Measurements from ENCODE around the gene SLC4A2.

The SLC4A2 gene

DNA sequence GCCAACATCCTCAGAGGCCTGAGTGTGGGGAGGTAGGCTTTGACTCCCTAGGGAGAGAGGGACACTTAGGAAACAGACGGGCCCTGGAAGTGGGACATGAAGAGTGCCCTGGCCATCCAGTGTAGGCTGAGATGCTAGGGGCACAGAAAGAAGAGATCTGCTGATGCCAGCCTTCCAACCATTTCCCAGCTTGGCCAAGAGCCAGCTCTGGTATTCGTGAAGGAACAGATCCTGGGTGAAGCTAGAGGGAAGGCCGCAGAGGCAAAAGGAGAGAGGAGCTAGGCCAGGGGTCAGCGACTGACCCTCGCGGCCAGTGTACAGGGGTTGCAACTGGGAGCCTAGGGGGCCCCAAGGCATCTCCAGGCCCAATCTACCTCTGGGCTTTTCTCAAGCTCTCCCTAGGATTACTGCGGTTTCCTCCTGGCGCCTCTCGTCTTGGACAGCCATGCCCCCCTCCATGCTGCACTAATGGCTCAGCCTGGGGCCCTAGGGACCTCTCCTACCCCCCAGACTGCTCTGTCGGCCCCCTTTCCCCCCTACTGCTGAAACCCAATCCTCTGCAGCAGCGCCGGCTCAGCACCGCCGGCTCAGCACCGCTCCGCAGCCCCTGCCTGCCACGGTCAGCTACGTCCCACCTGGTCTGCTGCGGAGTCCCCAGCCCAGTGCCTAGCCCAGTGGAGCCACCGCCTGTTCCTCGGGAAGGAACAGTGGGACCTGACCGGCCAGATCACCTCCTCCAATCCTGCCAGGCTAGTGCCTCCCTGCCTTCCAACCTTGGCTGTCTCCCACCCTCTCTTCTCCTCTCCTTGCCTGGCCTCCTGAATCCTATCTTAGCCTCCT is 11.2 kb upstream of the SLC4A2 start, which contains the start of gene ASIC3:
TSS of gene ASIC3 (plus strand) at position 556 of the 840 bp plus-strand sequence. CDS start 355 bp downstream, outside the sequence.
- peaks cover 1% of the 10 kb centered on the region for H3K79me1 ChIP-seq (ENCODE audit: low read depth, low read length)
- H4K91ac ChIP-seq (ENCODE audit: low read depth, low read length, poor library complexity) = no peak within 1 kb of the TSS
- peaks cover 0 to 28% (median 6%) of the 10 kb centered on the region in 3 experiments for H3K27me3 ChIP-seq (ENCODE audit: control insufficient read depth in 3 of 3, insufficient read depth in 3 of 3, low read depth in 1 of 3, low read length in 3 of 3)
- H2BK15ac ChIP-seq (ENCODE audit: low read length) = no peak within 1 kb of the TSS
- H2AFZ ChIP-seq (ENCODE audit: low read length) = no peak within 1 kb of the TSS
- H4K8ac ChIP-seq (ENCODE audit: low read depth, low read length) = no peak within 1 kb of the TSS
- no peak within 1 kb of the TSS for H3K4me3 ChIP-seq (ENCODE audit: low read length in 2 of 2)
- H3K9ac ChIP-seq (ENCODE audit: low read depth, low read length, poor library complexity) = peak within 1 kb of the TSS; percentile 4
- no peak within 1 kb of the TSS for H3K18ac ChIP-seq (ENCODE audit: low read length)
- H3K4me2 ChIP-seq (ENCODE audit: insufficient read depth, low read length, poor library complexity, severe bottlenecking) = no peak within 1 kb of the TSS
- no peak for DNase-seq (ENCODE audit: low spot score)
- peak within 1 kb of the TSS; percentile 80 for H3K23ac ChIP-seq (ENCODE audit: low read depth, low read length, poor library complexity)
- no peak within 1 kb of the TSS for H3K4ac ChIP-seq (ENCODE audit: low read length)
- peak within 1 kb of the TSS; percentile 38 for H3K14ac ChIP-seq (ENCODE audit: low read length)
- H3K36me3 ChIP-seq (replicated peaks in 1 of 2; ENCODE audit: control insufficient read depth in 2 of 2, insufficient read depth in 2 of 2, low read length in 2 of 2) = peaks cover 8 to 10% of the 10 kb centered on the region in 2 donors
- peaks cover 0 to 2% of the 10 kb centered on the region in 2 donors for H3K4me1 ChIP-seq (ENCODE audit: control insufficient read depth in 2 of 2, insufficient read depth in 1 of 2, low read depth in 1 of 2, low read length in 2 of 2)
- WGBS, 2 donors (ENCODE audit: extremely low coverage in 2 of 2, insufficient read length in 2 of 2, insufficient replicate concordance in 1 of 2) = no CpG with 5 or more reads among the region's 22 CpGs
- no peak within 1 kb of the TSS for H2BK120ac ChIP-seq (ENCODE audit: low read depth, low read length)
- no peak within 1 kb of the TSS for H3K27ac ChIP-seq (replicated peaks; ENCODE audit: low read length)
- H2BK5ac ChIP-seq (ENCODE audit: low read length) = no peak within 1 kb of the TSS
- H2AK5ac ChIP-seq (ENCODE audit: low read depth, low read length) = no peak within 1 kb of the TSS
- no peak within 1 kb of the TSS for H2BK12ac ChIP-seq (ENCODE audit: low read length)
- peaks cover 0 to 2% of the 10 kb centered on the region in 2 donors for H3K9me3 ChIP-seq (replicated peaks in 1 of 2; ENCODE audit: control insufficient read depth in 2 of 2, insufficient read depth in 1 of 2, low read depth in 1 of 2, low read length in 2 of 2)

DNA sequence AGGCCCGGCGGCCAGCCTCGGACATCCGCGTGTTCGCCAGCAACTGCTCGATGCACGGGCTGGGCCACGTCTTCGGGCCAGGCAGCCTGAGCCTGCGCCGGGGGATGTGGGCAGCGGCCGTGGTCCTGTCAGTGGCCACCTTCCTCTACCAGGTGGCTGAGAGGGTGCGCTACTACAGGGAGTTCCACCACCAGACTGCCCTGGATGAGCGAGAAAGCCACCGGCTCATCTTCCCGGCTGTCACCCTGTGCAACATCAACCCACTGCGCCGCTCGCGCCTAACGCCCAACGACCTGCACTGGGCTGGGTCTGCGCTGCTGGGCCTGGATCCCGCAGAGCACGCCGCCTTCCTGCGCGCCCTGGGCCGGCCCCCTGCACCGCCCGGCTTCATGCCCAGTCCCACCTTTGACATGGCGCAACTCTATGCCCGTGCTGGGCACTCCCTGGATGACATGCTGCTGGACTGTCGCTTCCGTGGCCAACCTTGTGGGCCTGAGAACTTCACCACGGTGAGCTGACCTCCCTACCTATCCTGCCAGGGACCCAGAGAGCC is 10.4 kb upstream of the SLC4A2 start:
- H3K23ac ChIP-seq (ENCODE audit: low read depth, low read length, poor library complexity) = peak overlapping the region; percentile 80
- no peak overlapping the region for H2AFZ ChIP-seq (ENCODE audit: low read length)
- no peak for DNase-seq (ENCODE audit: low spot score)
- H3K4me1 ChIP-seq (ENCODE audit: control insufficient read depth in 2 of 2, insufficient read depth in 1 of 2, low read depth in 1 of 2, low read length in 2 of 2) = peaks cover 0 to 2% of the 10 kb centered on the region in 2 donors
- peak overlapping the region; percentile 38 for H3K14ac ChIP-seq (ENCODE audit: low read length)
- H4K8ac ChIP-seq (ENCODE audit: low read depth, low read length) = no peak overlapping the region
- no peak overlapping the region for H3K18ac ChIP-seq (ENCODE audit: low read length)
- no peak overlapping the region for H2BK12ac ChIP-seq (ENCODE audit: low read length)
- no peak overlapping the region for H3K4ac ChIP-seq (ENCODE audit: low read length)
- peak overlapping the region; percentile 4 for H3K9ac ChIP-seq (ENCODE audit: low read depth, low read length, poor library complexity)
- no peak overlapping the region for H2BK5ac ChIP-seq (ENCODE audit: low read length)
- peaks cover 0 to 28% (median 6%) of the 10 kb centered on the region in 3 experiments for H3K27me3 ChIP-seq (ENCODE audit: control insufficient read depth in 3 of 3, insufficient read depth in 3 of 3, low read depth in 1 of 3, low read length in 3 of 3)
- no peak overlapping the region for H4K91ac ChIP-seq (ENCODE audit: low read depth, low read length, poor library complexity)
- peaks cover 0 to 2% of the 10 kb centered on the region in 2 donors for H3K9me3 ChIP-seq (replicated peaks in 1 of 2; ENCODE audit: control insufficient read depth in 2 of 2, insufficient read depth in 1 of 2, low read depth in 1 of 2, low read length in 2 of 2)
- no peak overlapping the region for H3K4me2 ChIP-seq (ENCODE audit: insufficient read depth, low read length, poor library complexity, severe bottlenecking)
- H2AK5ac ChIP-seq (ENCODE audit: low read depth, low read length) = no peak overlapping the region
- no CpG with 5 or more reads among the region's 38 CpGs for WGBS, 2 donors (ENCODE audit: extremely low coverage in 2 of 2, insufficient read length in 2 of 2, insufficient replicate concordance in 1 of 2)
- peaks cover 1% of the 10 kb centered on the region for H3K79me1 ChIP-seq (ENCODE audit: low read depth, low read length)
- H2BK15ac ChIP-seq (ENCODE audit: low read length) = no peak overlapping the region
- H3K27ac ChIP-seq (replicated peaks; ENCODE audit: low read length) = no peak overlapping the region
- no peak overlapping the region for H3K4me3 ChIP-seq (ENCODE audit: low read length in 2 of 2)
- H2BK120ac ChIP-seq (ENCODE audit: low read depth, low read length) = no peak overlapping the region
- H3K36me3 ChIP-seq (replicated peaks in 1 of 2; ENCODE audit: control insufficient read depth in 2 of 2, insufficient read depth in 2 of 2, low read length in 2 of 2) = peaks cover 8 to 10% of the 10 kb centered on the region in 2 donors

- Histone ChIP-seq H3K36me3 (replicated peaks in 1 of 2; ENCODE audit: control insufficient read depth in 2 of 2, insufficient read depth in 2 of 2, low read length in 2 of 2) (peaks cover 6 to 7% of the 10 kb centered on the region in 2 donors), H2BK120ac (ENCODE audit: low read depth, low read length) (no peak overlapping the region), H3K27me3 (ENCODE audit: control insufficient read depth in 3 of 3, insufficient read depth in 3 of 3, low read depth in 1 of 3, low read length in 3 of 3) (peaks cover 0 to 32% (median 6%) of the 10 kb centered on the region in 3 experiments), H3K79me1 (ENCODE audit: low read depth, low read length) (peaks cover 1% of the 10 kb centered on the region), H2BK15ac (ENCODE audit: low read length) (no peak overlapping the region), H3K4ac (ENCODE audit: low read length) (no peak overlapping the region), H3K27ac (replicated peaks; ENCODE audit: low read length) (no peak overlapping the region), H4K91ac (ENCODE audit: low read depth, low read length, poor library complexity) (no peak overlapping the region), H3K4me2 (ENCODE audit: insufficient read depth, low read length, poor library complexity, severe bottlenecking) (peak overlapping the region; percentile 40), H3K23ac (ENCODE audit: low read depth, low read length, poor library complexity) (peak overlapping the region; percentile 73), H3K4me3 (ENCODE audit: low read length in 2 of 2) (no peak overlapping the region), H3K9me3 (replicated peaks in 1 of 2; ENCODE audit: control insufficient read depth in 2 of 2, insufficient read depth in 1 of 2, low read depth in 1 of 2, low read length in 2 of 2) (peaks cover 0 to 2% of the 10 kb centered on the region in 2 donors), H3K14ac (ENCODE audit: low read length) (no peak overlapping the region), H3K9ac (ENCODE audit: low read depth, low read length, poor library complexity) (no peak overlapping the region), H2AFZ (ENCODE audit: low read length) (no peak overlapping the region), H3K4me1 (ENCODE audit: control insufficient read depth in 2 of 2, insufficient read depth in 1 of 2, low read depth in 1 of 2, low read length in 2 of 2) (peaks cover 0 to 2% of the 10 kb centered on the region in 2 donors), H2BK12ac (ENCODE audit: low read length) (no peak overlapping the region), H4K8ac (ENCODE audit: low read depth, low read length) (no peak overlapping the region), H2AK5ac (ENCODE audit: low read depth, low read length) (no peak overlapping the region), H3K18ac (ENCODE audit: low read length) (peak overlapping the region; percentile 57), H2BK5ac (ENCODE audit: low read length) (no peak overlapping the region)
- DNase-seq (ENCODE audit: low spot score) = peak; percentile 78
- WGBS, 2 donors (ENCODE audit: extremely low coverage in 2 of 2, insufficient read length in 2 of 2, insufficient replicate concordance in 1 of 2) = no CpG with 5 or more reads among the region's 50 CpGs
Measured at GRCh38 chr7:151051108-151051507, 8.3 kb upstream of the SLC4A2 start.

DNA sequence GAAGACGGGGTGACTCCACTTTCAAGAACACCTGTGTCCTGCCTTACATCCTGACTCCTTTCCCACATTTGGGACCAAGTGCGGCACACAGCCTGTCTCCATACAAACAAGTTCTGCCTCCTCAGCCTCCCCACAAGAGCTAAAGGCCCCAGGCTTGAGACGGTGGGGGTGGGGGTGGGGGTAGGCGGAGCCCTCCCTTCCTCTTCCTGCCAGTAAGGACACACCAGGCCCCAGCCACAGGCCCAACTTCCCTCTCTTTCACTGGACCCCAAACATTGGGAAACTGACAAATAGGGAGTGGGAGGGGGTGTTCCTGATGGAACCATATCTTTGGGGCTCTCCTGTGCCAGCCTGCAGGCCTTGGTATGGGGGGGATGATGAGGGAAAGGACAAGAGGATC is 6.3 kb upstream of the SLC4A2 start:
- Histone ChIP-seq H3K18ac (ENCODE audit: low read length) (no peak overlapping the region), H4K8ac (ENCODE audit: low read depth, low read length) (no peak overlapping the region), H3K4me2 (ENCODE audit: insufficient read depth, low read length, poor library complexity, severe bottlenecking) (no peak overlapping the region), H4K91ac (ENCODE audit: low read depth, low read length, poor library complexity) (no peak overlapping the region), H3K27ac (replicated peaks; ENCODE audit: low read length) (no peak overlapping the region), H3K79me1 (ENCODE audit: low read depth, low read length) (peaks cover 1% of the 10 kb centered on the region), H2AFZ (ENCODE audit: low read length) (no peak overlapping the region), H2AK5ac (ENCODE audit: low read depth, low read length) (no peak overlapping the region), H2BK5ac (ENCODE audit: low read length) (peak overlapping the region; percentile 28), H3K4me3 (ENCODE audit: low read length in 2 of 2) (no peak overlapping the region), H2BK12ac (ENCODE audit: low read length) (no peak overlapping the region), H3K36me3 (replicated peaks in 1 of 2; ENCODE audit: control insufficient read depth in 2 of 2, insufficient read depth in 2 of 2, low read length in 2 of 2) (peaks cover 3 to 4% of the 10 kb centered on the region in 2 donors), H2BK120ac (ENCODE audit: low read depth, low read length) (no peak overlapping the region), H3K23ac (ENCODE audit: low read depth, low read length, poor library complexity) (no peak overlapping the region), H3K4me1 (ENCODE audit: control insufficient read depth in 2 of 2, insufficient read depth in 1 of 2, low read depth in 1 of 2, low read length in 2 of 2) (peaks cover 4 to 8% of the 10 kb centered on the region in 2 donors), H3K27me3 (ENCODE audit: control insufficient read depth in 3 of 3, insufficient read depth in 3 of 3, low read depth in 1 of 3, low read length in 3 of 3) (peaks cover 0 to 43% (median 6%) of the 10 kb centered on the region in 3 experiments), H3K9ac (ENCODE audit: low read depth, low read length, poor library complexity) (no peak overlapping the region), H3K4ac (ENCODE audit: low read length) (no peak overlapping the region), H3K14ac (ENCODE audit: low read length) (no peak overlapping the region), H2BK15ac (ENCODE audit: low read length) (no peak overlapping the region), H3K9me3 (replicated peaks in 1 of 2; ENCODE audit: control insufficient read depth in 2 of 2, insufficient read depth in 1 of 2, low read depth in 1 of 2, low read length in 2 of 2) (peaks cover 0 to 2% of the 10 kb centered on the region in 2 donors)
- WGBS, 2 donors (ENCODE audit: extremely low coverage in 2 of 2, insufficient read length in 2 of 2, insufficient replicate concordance in 1 of 2) = no CpG with 5 or more reads among the region's 4 CpGs
- no peak for DNase-seq (ENCODE audit: low spot score)
